ENCODE results near the gene TCEA2. TPM values are rescaled to one million over a fixed set of nuclear protein-coding genes. Genes with fewer than 3 reads are reported as not detected.

The TCEA2 gene
- total and polyA plus RNA-seq, 2 of the 13 experiments (the other 11 are each of a cell fraction or from before 2014, with no cell fraction given): 28.1 to 33.7 TPM

- POLR2A ChIA-PET: interaction anchor here (1.1 to 4.9 kb wide), 4 partner anchors 17 to 223 kb away, joined by 3 to 25 read pairs (median 12); partner anchors contain the start of gene TCEA2
- 4% methylated on average over 13 of the region's 13 CpGs for WGBS (ENCODE audit: low lambda C conversion rate)
- H3K9ac ChIP-seq (ENCODE audit: insufficient read depth, low read depth, low read length): no peak overlapping the region
- no peak overlapping the region for H3K27ac ChIP-seq (ENCODE audit: extremely low read length, insufficient read depth, low read length)
- DNase-seq (ENCODE audit: low spot score) (peak; percentile 55), ATAC-seq (peak; percentile 9), FAIRE-seq (peak; percentile 56)
- H2AFZ ChIP-seq (ENCODE audit: low read length): no peak overlapping the region
- H3K4me3 ChIP-seq (replicated peaks in 1 of 3; ENCODE audit: insufficient read depth in 1 of 3, low read depth in 2 of 3, low read length in 3 of 3): peak overlapping the region in 1 of 3 experiments; percentile 30; a peak in 1 of 6 replicates
- H3K36me3 ChIP-seq (replicated peaks in 1 of 2; ENCODE audit: control insufficient read depth in 1 of 2, insufficient read depth in 2 of 2, low read length in 2 of 2): no peaks in the 10 kb centered on the region
- peaks cover 14 to 39% of the 10 kb centered on the region in 2 experiments for H3K27me3 ChIP-seq (ENCODE audit: control insufficient read depth in 1 of 2, insufficient read depth in 2 of 2, low read length in 2 of 2)
- peak overlapping the region; percentile 99 for H3K4me2 ChIP-seq (ENCODE audit: low read depth, low read length)
- no peaks in the 10 kb centered on the region for H3K9me3 ChIP-seq (ENCODE audit: low read length)
- no TSS peak for BruUV-seq (replicated peaks)
- H4K20me1 ChIP-seq (ENCODE audit: insufficient read depth, low read length): peaks cover 9% of the 10 kb centered on the region; the same call in 1 of the 2 replicates
- no peaks in the 10 kb centered on the region for H3K79me2 ChIP-seq (ENCODE audit: insufficient read depth, low read length)
- CTCF ChIA-PET (ENCODE audit: low intra/inter-chr PET ratio, low total read pairs): interaction anchor here (2.3 kb wide), 1 partner anchor 38 kb away, joined by 14 read pairs; no protein-coding TSS in a partner anchor
- in situ Hi-C loops (cut with HindIII; ENCODE audit: extremely low pct_ligation_motif_present, low pct_unique_long_range_greater_than_20kb) (loop anchor here (5.0 kb wide), 1 partner anchor 35 kb away; no protein-coding TSS in a partner anchor), intact Hi-C loops (cut with micrococcal nuclease; ENCODE audit: unreplicated experiment) (no loop called here)
- peaks cover 63% of the 10 kb centered on the region for H3K4me1 ChIP-seq (ENCODE audit: insufficient read depth, low read length)
- peak; percentile 57; the same call in 1 of the 2 replicates for TF ChIP-seq GATAD2A (CRISPR knock-in tag; IDR thresholded peaks at IDR 0.05)
- TF ChIP-seq TFAP4 (IDR thresholded peaks at IDR 0.05; ENCODE audit: borderline replicate concordance, low read depth): peak; percentile 92; the same call in 1 of the 2 replicates
- peak; percentile 40; the same call in 1 of the 2 replicates for TF ChIP-seq MED13 (CRISPR knock-in tag; IDR thresholded peaks at IDR 0.05)
- TF ChIP-seq BATF2 (CRISPR knock-in tag; IDR thresholded peaks at IDR 0.05): no peak
- 0 out of 2 replicates have a peak, but pooled peaks have one; percentile 31 for TF ChIP-seq CBFB (CRISPR knock-in tag; IDR thresholded peaks at IDR 0.05)
- TF ChIP-seq SRY (CRISPR knock-in tag; IDR thresholded peaks at IDR 0.05): no peak
- 0 out of 2 replicates have a peak, but pooled peaks have one; percentile 37 for TF ChIP-seq HIC2 (CRISPR knock-in tag; IDR thresholded peaks at IDR 0.05; ENCODE audit: low read depth)
- TF ChIP-seq ZNF614 (CRISPR knock-in tag; IDR thresholded peaks at IDR 0.05; ENCODE audit: borderline replicate concordance): peak; percentile 70; the same call in 1 of the 2 replicates
- TF ChIP-seq ZNF687 (CRISPR knock-in tag; IDR thresholded peaks at IDR 0.05): peak; percentile 42; the same call in 1 of the 2 replicates
- no peak for TF ChIP-seq NR0B2 (CRISPR knock-in tag; IDR thresholded peaks at IDR 0.05)
These were observed 19.2 kb downstream of the TCEA2 start for GRCh38 chr20:64082126-64082731.
